ENCODE measurements around the gene ALG12. TPM values are rescaled to one million over a fixed set of nuclear protein-coding genes. Genes with fewer than 3 reads are reported as not detected.
A peak's percentile ranks its signal among the peaks of the same experiment; 100 is the strongest.

Gene ALG12
- total RNA-seq, 1 experiment from 2014 or later, result 17.9 TPM

DNA sequence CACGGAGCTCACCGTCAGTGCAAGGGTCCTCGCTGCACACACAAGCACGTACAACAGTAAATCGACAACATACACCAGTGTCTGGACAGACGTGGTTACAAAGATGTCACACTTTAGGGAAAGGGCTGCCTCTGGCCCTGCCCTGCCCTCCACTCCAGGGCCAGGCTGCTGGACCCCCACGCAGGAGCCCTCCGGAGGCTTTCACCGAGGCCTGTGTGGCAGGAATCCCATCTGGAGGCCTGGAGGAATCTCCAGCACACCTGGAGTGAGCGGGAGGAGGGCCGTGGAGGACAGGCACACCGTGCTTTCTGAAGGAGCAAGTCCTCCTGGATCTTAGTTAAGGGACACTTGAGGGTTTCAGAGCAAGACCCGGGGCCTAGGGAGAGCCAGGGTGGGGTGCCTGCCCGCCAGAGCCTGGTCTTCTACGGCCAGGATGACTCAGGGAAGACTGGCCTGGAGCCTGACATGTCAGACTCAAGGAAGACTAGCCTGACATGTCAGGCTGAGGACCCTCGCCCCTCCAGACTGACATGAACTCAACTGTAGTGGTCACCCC is 40.2 kb upstream of the ALG12 start:
- no peak for DNase-seq (ENCODE audit: low spot score)

DNA sequence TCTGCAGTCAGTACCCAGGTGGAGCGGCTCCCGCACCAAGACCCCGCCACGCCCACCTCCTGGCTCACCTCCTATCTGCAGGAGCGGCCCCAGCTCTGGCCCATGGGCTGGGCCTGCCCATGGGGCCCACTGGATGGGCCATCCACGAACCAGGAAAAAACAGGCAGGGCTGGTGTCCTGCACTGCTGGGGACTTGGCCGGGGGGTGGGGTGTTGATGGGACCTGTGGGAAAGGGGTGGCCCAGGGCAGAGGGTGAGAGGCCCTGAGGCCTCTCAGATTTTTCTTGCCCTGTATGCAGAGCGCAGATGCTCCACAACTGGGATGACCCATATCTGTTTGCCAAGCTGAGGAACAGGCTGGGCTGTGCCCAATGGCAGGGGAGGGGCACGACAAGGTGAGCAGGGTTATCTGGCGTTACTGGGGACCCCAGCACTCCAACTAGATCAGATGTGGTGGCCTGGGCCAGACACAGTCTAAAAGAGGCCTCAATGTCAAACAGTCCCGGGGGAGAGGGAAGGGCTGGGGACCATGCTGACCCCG is 39.7 kb upstream of the ALG12 start:
- DNase-seq (ENCODE audit: low spot score), result no peak

DNA sequence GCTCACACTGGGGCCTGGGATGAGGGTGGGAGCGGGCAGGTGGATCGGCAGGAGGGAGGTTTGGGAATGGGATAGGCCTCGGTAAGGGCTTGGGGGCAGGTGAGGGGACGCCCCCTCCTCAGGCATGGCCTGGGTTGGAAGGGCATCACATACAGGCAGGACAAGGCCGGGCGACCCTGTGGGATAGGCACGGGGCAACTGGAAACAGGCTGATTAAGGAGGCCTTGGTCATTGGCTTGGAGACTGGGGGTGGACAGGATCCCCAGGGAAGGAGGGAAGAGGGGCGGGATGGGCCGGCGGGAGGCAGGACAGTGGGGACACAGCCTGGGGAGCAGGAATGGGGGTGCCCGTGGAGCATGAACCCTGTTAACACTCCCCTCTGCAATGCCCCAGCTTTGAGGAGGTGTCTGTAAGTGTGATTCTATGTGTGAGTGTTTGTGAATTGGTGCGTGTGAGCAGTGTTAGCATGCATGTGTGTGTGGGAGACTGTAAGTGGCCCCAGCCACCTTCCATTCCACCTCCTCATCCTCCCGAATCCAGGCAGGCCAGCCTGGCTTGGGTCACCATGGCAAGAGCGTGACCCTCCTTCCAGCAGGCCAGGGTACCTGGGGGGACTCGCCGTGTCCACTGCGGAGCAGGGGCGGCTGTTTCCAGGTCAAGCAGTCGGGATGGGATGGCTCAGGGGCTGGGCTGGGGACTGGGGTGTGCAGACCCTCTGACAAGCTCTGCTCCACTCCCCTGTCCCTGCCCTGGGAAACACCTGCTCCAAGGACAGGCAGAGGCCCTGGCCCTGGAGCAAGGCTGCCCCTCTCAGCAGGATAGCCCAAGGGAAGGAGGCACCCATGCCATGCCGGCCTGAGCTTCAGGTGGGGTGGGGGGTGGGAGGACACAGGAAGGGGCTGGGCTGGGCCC is 38.9 kb upstream of the ALG12 start:
- DNase-seq (ENCODE audit: low spot score), result no peak

DNA sequence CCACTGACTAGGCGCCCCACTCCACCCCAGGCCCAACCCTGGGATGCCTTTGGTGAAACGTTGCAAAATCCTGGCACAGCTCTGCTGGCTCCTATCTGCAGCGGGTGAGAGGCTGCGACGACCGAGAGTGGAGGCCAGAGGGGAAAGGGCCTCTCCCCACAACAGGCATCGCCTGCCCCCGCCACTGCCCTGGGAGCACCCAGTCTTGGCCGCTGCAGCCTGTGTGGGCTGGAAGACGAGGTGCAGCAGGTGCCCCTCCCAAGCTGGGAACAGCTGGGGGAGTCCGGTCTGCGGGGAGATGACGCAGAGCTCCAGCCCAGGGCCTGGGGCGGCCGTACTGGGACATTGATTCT is 38.2 kb upstream of the ALG12 start:
- no peak for DNase-seq (ENCODE audit: low spot score)

DNA sequence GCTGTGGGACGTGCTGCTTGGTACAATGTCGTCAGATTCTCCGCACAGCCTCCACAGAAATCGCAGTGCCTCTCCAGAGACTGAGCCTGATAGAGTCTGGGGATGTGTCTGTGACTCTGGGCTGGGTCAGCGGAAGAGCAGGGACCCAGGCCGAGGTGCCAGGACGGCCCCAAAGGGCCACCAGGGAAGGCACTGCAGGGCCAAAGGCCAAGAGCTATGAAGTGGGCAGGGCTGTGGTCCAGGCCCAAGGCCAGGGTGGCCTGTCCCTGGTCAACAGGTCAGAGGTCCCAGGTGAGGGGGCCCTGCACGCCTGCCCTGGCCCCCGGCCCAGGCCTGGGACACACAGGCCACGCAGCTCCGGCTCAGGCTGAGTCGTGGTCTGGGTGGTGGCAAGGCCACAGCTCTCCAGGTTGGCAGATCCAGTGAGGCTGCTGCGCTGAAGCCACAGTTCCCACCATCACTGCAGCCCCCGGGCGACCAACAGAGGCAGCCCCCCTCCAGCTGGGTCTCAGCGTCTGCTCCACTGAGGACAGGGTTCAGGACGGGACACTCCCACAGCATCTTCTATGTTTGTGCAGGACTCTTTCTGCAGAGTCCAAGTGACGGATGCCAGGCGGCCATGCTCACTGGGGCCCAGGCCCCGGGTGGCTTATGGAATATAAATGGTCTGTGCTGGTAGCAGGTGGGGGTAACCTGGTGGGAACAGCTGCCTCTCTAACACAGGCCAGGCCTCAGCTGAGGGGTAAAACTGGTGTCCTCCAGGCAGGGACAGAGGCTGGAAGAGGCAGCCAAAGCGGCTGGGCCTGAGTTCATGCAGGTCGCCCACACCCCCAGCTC is 37.6 kb upstream of the ALG12 start:
- no peak for DNase-seq (ENCODE audit: low spot score)

DNA sequence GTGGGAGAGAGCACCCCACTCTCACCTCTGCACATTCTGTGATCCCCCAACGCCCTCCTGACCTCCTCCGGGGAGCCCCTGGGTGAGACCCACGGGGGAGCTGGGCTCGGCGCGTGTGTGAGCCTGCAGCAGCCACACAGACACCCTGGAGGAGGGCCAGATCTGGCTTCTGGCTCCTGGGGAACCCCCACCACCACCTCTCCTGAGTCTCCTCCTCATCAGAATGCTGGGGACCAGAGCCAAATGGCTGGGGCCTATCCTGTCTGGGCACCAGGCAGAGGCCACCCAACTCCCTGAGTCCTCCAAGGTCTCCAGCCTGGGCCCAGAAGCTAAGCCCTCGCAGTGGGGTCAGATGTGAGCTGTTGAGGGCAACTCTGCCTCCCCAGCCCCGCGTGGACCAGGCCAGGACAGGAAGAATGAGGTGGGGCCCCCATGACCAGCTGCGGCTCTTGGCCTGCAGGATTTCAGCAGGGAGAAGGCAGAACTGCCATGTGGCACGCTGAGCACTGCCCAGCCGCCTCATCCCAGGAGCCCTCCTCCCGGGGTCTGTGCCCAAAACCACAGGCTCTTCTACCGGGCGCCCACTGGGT is 36.8 kb upstream of the ALG12 start:
- DNase-seq (ENCODE audit: low spot score), result no peak

DNA sequence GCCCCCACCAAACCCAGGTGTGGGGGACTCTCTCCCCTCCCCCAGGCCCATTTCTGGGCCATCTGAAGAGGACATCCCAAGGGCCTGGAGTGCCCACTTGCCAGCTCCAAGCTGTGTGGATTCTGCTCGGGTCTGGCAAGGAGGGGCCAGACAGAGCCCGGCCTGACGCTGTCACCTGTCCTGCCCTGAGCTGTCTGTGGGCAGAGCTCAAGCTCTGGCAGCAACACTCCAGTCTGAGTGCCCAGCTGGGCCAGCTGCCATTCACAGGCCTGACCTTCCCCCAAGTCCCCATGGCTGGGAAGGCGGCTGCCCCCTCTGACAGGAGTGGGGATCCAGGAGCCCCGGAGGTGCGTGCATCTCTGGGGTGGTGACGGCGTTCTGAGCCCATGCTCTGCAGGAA is 36.1 kb upstream of the ALG12 start:
- no peak for DNase-seq (ENCODE audit: low spot score)

DNA sequence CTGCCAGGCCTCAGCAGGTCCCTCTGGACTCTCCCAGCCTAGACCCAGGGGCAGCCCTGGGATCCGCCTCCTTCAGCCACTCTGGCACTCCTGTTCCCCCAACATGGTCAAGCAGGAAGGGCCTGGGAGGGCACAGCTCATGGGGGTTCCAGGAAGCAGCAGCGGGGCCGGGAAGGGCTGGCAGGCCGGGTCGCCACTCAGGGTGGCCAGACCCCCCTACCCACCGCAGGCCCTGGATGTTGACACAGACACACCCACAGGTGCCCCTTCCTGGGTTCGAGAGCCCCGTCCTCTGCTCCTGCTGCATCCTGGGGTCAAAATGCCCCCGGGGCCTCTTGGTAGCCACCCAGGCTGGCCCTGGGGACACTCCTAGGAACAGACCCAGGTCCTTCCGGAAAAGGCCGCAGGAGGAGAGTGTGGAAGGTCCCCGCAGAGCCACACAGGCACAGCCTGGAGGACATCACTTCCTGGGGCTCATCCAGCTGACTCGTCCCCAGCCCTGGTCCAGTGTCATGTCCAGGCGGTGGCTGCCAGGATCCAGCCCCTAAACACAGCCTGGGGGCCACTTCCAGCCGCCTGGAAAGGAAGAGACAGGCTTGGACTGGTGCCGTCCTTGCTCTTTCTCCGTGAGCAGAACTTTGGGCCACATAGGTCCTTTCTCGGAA is 35.6 kb upstream of the ALG12 start:
- no peak for DNase-seq (ENCODE audit: low spot score)

DNA sequence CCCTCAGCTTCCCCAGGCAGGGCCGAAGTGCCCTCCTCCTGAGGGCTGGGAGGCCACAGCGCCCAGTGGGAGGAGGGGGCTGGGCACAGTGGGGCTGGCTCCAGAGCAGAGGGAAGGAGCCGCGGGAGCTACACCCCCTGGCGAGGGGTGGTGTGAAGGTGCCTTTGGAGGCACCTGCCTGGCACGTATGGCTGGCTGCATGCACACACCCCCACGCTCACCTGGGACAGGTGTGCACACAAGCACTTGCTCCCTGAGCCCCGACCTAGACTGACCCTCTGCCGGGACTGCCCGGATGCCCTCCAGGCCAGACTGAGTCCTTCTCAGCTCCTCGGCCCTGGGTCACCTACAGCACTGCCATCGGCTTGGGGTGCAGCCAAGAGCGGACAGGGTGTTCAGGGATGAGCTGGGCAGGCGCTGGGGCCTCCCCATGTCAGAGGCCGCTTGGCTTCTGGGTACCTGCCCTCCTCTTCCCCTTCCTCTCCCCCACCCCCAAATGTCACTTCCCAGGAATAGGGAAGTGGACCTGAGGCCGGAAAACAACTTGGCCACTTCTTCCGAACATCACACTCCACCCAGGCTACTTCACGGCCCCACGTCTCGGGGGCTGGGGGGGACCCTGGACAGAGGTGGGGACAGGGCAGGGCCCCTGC is 34.9 kb upstream of the ALG12 start:
- peak; percentile 39 for DNase-seq (ENCODE audit: low spot score)

DNA sequence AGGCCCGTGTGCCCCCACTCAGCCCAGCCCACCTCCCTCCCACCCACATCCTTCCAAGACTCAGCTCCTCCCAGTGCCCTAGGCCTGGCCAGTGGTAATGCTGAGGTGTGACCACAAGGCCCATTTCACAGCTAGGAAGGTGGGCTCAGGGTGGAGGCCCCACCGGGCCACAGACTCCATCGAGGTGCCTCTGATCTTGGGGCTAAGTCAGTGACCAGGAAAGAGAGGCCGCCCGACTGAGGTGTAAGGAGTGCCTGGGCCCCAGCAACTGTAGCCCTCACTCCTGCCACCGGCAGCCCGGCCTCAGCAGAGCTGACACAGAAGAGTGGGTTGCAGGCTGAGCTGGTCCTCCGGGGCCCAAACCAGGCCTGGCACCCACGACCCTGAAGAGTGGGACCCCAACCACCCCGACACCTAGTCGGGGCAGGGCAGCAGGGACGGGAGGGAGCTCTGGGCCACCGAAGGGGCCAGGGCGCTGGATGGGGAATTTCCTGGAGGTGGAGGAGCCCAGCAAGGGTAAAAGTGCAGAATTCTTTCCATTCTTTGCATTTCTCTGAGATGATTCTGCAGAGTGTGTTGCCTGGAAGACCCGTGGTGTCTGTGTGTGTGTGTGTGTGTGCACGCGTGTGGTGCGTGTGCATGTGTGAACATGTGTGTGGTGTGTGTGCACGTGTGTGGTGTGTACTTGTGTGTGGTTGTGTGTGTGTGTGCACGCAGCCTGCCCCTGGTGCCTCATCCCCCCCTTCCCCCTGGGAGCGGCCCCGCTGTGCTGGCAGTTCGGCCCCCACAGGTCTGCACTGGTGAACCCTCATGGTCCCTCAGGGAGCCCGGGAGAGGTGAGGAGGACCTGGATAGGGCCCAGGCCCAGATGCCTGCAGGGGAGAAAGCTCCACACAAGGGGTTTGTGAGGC is 34.0 kb upstream of the ALG12 start:
- DNase-seq (ENCODE audit: low spot score), result peak; percentile 58

DNA sequence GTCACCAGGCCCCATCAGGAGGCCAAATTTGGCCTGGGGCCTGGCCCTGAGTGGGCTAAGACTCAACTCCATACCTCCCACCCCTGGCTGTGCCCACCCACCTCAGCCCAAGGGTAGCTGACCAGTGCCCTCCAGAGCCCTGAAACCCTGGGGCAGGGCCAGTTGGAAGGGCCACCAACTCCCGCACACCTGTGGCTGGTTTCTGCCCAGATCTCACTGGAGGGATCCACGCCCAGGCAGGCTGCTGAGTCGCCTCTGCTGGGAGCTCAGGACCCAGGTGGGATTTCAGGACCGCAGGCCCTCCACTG is 33.4 kb upstream of the ALG12 start:
- DNase-seq (ENCODE audit: low spot score), result no peak

DNA sequence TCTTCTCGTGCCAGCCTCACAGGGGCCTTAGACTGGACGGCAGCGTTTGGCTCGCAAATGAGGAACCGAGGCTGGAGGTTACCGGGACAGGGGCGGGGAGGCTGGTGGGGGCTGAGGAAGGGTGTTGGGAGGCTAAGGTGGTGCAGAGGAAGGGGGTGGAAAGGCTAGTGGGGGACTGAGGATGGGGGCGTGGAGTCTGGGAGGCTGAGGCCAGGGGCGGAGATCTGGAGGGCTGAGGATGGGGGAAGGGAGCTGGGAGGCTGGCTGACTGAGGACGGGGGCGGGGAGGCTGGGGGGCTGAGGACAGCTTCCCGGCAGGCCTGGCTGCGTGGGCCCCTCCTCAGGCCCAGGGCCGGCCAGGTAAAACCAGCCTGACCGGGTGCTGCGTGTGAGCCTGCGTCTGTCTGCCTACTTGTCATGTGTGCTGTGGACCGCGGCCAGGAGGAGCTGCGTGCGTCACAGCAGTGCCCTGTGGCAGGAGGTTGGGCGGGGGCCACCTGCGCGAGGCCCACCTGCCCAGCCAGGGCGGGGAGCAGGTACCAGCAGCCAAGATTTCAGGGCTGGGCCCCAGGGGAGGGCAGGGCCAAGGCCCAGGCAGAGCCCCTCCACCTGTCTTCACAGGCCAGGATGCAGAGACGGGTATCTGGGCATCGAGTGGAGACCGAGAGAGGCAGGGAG is 32.9 kb upstream of the ALG12 start:
- peak; percentile 84 for DNase-seq (ENCODE audit: low spot score)

DNA sequence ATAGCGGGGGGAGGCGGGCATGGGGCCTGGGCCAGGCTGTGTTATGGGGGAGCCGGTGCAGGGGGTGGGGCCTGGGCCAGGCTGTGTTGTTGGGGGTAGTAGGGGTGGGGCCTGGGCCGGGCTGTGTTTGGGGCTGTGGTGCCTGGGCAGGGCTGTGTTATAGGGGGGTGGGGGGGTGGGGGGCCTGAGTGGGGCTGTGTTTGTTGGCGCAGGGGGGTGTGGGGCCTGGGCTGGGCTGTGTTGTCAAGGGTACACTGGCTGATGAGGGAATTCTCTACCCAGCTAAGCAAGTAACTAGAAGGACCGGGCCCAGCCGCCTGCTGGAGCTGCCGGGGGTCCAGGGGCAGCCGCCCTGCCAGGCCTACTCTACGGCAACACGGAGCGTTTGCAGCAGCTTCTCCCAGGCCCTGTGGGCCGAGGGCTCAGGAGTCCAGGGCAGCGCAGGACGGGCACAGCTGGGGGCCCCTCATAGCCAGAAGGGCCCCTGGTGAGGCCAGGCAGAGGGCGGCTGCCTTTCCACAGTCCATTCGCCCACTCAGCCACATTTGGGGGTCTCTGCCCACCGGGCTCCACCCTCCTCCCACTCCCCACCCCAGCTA is 32.3 kb upstream of the ALG12 start:
- DNase-seq (ENCODE audit: low spot score), result no peak

DNA sequence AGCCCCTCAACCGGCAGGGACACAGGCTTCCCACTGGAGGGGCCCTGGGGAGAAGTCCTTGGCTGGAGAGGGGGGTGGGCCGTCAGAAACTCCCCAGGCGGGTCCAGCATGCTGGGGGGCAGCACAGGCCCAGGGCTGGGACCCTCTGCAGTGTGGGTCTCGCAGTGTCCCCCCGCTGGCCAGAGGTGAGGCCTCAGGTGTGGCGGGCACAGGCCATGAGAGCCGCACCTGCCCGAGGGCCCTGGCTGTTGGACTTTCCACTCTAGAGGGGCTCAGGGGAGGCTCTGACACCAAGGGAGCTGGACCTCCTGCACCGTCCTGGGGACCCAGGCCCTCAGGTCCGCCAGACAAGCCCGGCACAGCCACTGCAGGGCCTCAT is 31.7 kb upstream of the ALG12 start:
- DNase-seq (ENCODE audit: low spot score), result no peak

DNA sequence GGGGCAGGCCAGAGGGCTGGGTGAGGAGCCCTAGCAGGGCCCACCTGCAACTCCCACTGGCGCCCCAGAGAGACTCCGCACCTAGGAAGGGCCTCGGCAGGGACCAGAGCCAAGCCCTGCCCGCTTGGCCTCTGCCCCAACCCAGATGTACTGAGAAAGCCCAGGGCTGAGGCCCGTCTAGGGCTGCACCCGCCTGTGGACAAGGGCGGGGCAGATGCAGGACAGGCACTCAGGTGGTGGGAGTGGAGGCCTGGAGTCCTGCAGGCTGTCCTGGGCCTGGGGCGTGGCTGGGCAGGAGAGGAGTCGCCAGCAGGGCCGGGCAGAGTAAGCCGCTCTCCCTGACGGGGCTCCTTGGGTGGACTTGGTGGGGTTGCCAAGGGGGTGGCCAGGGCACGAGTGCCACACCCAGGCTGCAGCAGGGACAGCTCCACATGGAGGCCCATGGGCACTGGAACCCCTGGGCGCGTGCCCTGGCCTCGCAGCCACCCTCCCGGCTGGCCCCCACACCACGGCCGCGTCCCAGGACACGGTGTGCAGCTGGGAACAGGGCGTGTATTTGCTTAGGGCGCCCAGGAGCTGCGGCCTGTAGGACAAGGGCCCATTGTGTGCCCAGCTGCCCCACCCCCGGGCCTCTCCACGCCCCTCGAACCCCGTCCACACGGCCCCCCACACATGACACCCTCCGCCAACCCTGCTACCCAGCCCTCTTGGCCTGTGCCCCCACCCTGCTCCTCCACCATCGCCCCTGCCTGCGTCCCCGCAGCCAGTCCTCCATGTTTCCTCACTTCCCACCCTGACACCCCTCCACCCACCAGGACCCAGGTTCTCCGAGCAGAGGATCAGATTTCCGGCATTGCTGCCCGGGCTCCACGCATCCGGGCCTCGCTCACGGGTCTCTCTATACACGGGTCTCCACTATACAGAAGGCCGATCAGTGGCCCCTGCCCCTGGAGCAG is 31.0 kb upstream of the ALG12 start:
- DNase-seq (ENCODE audit: low spot score), result peak; percentile 80

DNA sequence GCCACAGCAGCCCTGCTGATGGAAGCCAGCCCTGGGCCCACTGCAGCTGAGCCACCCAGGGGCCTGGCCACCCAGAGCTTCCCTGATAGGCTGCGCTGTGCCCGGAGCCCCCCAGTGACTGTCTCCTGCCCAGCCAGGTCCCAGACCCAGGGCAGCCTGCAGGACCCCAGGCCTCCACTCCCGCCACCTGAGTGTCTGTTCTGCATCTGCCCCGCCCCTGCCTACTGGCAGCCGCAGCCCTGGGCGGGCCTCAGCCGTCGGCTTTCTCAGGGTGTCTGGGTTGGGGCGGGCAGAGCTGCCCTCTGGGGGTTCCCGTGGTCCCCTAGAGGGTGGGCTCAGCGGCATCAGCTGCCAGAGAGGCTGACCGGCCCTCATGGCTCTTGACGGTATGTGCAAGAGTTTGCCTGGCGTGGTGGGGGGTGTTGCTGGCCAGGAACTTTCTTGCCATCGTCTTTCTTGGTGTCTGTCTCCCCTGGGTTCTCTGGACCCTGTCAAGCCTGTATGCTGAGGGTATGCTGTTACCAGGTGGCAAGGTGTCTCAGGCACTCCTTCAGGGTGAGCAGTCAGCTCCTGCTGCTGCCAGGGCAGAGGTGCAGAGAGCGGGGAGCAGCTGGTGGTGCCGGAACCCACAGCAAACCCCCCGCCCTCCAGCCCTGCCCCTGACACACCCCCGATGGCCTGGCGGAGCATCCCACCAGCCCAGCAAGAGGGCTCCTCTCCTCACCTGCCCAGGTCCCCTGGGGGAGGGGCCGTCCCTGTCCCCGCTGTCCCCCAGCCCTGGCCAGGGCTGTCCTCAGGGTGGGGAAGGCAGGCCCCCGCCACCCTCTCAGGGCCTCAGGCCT is 30.1 kb upstream of the ALG12 start:
- peak; percentile 38 for DNase-seq (ENCODE audit: low spot score)

DNA sequence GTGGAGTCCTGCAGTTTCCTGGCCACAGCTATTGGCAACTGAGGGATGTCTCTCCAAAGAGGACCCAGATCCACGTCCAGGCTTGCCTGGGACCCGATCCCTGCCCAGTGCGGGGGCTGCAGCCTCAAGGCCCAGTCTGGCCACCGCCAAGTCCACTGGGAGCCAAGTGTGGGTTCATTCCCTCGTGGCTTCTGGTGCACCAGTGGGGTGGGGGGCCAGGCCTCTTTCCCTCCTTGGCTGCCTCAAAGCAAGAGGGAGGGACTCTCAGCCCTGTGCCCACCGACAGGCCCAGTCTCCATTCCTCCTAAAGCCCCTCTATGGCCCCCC is 29.0 kb upstream of the ALG12 start:
- no peak for DNase-seq (ENCODE audit: low spot score)

All from HT-29 (cell line).